H1 (cell line): ENCODE measurements around the gene GTF2I. TPM values are rescaled to one million over a fixed set of nuclear protein-coding genes. Genes with fewer than 3 reads are reported as not detected.

Experiments
- CTCF ChIA-PET: fragments of 300-600 bp; sonication (Branson Sonifier 250); formaldehyde crosslinking; loops from one replicate; lab custom pipeline; 2021; ENCODE audit not compliant: partially characterized antibody; lab: Charles Lee
- POLR2A ChIA-PET: fragments of 300-600 bp; sonication (Branson Sonifier 250); formaldehyde crosslinking; loops from one replicate; lab custom pipeline; 2021; ENCODE audit warnings: inconsistent platforms; ENCODE audit not compliant: partially characterized antibody; lab: Charles Lee
- DNase-seq, 2 experiments: peaks; one replicate each; pipeline versions ENCODE4 v3.0.0 to v3.0.0-alpha.2; 2010 to 2022; ENCODE audit warnings: low spot score in 2 of 2, low read depth in 1 of 2, mixed read lengths in 1 of 2
- FAIRE-seq: peaks from 2 replicates; lab custom pipeline; 2011; peaks lifted over from hg19 to GRCh38; lab: Jason Lieb, UNC
- H2AFZ ChIP-seq: 2 replicates; pipeline ENCODE4 v1.8.1; 2012; ENCODE audit warnings: low read length, inconsistent platforms
- H2AK5ac ChIP-seq: 2 replicates; pipeline ENCODE4 v1.6.1; 2013; ENCODE audit warnings: low read depth, low read length
- H2BK120ac ChIP-seq: replicated peaks from 2 replicates; pipeline ENCODE3; 2013; ENCODE audit warnings: low read depth, low read length, inconsistent platforms
- H2BK12ac ChIP-seq: 2 replicates; pipeline ENCODE4 v1.6.1; 2013; ENCODE audit warnings: low read depth, low read length
- H2BK15ac ChIP-seq: 2 replicates; pipeline ENCODE4 v1.6.1; 2013; ENCODE audit warnings: low read length
- H2BK20ac ChIP-seq: 2 replicates; pipeline ENCODE4 v1.6.1; 2013; ENCODE audit warnings: low read length
- H2BK5ac ChIP-seq: 2 replicates; pipeline ENCODE4 v1.6.1; 2013; ENCODE audit warnings: low read depth, low read length
- H3K14ac ChIP-seq: 2 replicates; pipeline ENCODE4 v1.6.1; 2013; ENCODE audit warnings: inconsistent platforms; ENCODE audit not compliant: insufficient read length
- H3K18ac ChIP-seq: 2 replicates; pipeline ENCODE4 v1.6.1; 2013; ENCODE audit warnings: low read length; ENCODE audit errors: extremely low read depth
- H3K23ac ChIP-seq: 2 replicates; pipeline ENCODE4 v1.6.1; 2013; ENCODE audit warnings: inconsistent platforms; ENCODE audit not compliant: insufficient read length
- H3K23me2 ChIP-seq: 2 replicates; pipeline ENCODE4 v1.6.1; 2013; ENCODE audit warnings: low read depth, low read length
- H3K27ac ChIP-seq: 2 replicates; pipeline ENCODE4 v1.6.1; 2011; ENCODE audit warnings: low read depth, low read length, inconsistent platforms
- H3K27me3 ChIP-seq, 4 experiments: replicated peaks in 1 of 4; 1 replicate in 1 of 4; 2 replicates in 3 of 4; pipeline versions ENCODE4 v1.6.1 to v1.8.1; 2011 to 2013; ENCODE audit warnings: low read length in 3 of 4, mild to moderate bottlenecking in 3 of 4, inconsistent platforms in 2 of 4, mixed read lengths in 2 of 4, moderate library complexity in 1 of 4; ENCODE audit not compliant: control insufficient read depth in 3 of 4, insufficient read depth in 3 of 4; ENCODE audit errors: extremely low read depth in 1 of 4
- H3K36me3 ChIP-seq, 4 experiments: 2 replicates each; pipeline versions ENCODE4 v1.6.1 to v1.8.1; 2011 to 2013; ENCODE audit warnings: mild to moderate bottlenecking in 4 of 4, low read length in 3 of 4, moderate library complexity in 2 of 4, control low read depth in 1 of 4, inconsistent platforms in 1 of 4; ENCODE audit not compliant: insufficient read depth in 4 of 4, control insufficient read depth in 2 of 4
- H3K4ac ChIP-seq: replicated peaks from 2 replicates; pipeline ENCODE3; 2013; ENCODE audit warnings: low read length, low read depth, mixed read lengths, inconsistent platforms; ENCODE audit not compliant: insufficient read length
- H3K4me1 ChIP-seq, 4 experiments: replicated peaks in 1 of 4; 1 replicate in 1 of 4; 2 replicates in 3 of 4; pipeline versions ENCODE4 v1.6.1 to v1.8.1; 2011 to 2013; ENCODE audit warnings: low read length in 3 of 4, inconsistent platforms in 2 of 4, mixed read lengths in 1 of 4; ENCODE audit not compliant: insufficient read depth in 4 of 4, control insufficient read depth in 3 of 4
- H3K4me2 ChIP-seq, 2 experiments: 2 replicates each; pipeline versions ENCODE4 v1.6.1 to v1.8.1; 2011 to 2013; ENCODE audit warnings: low read depth in 2 of 2, low read length in 2 of 2, control low read depth in 1 of 2, inconsistent platforms in 1 of 2, mild to moderate bottlenecking in 1 of 2; ENCODE audit not compliant: insufficient read depth in 1 of 2
- H3K4me3 ChIP-seq, 4 experiments: fragments of 200-600, 300-600 bp in 1 of 4; sonication (generic), shearing (Covaris generic), sonication (Bioruptor Twin) in 1 of 4; 2 replicates each; pipeline versions ENCODE4 v1.5.1 to v1.8.1; 2011 to 2016; ENCODE audit warnings: low read length in 4 of 4, low read depth in 3 of 4, control low read depth in 2 of 4, inconsistent platforms in 2 of 4, mild to moderate bottlenecking in 2 of 4, mixed read lengths in 1 of 4, moderate library complexity in 1 of 4; ENCODE audit not compliant: insufficient read depth in 2 of 4; ENCODE audit errors: extremely low read depth in 1 of 4
- H3K56ac ChIP-seq: replicated peaks from 2 replicates; pipeline ENCODE3; 2013; ENCODE audit warnings: low read depth, mild to moderate bottlenecking, mixed read lengths, low read length, inconsistent platforms; ENCODE audit not compliant: insufficient read length
- H3K79me1 ChIP-seq: 2 replicates; pipeline ENCODE4 v1.6.1; 2013; ENCODE audit warnings: low read depth, low read length, control low read depth
- H3K79me2 ChIP-seq, 2 experiments: 2 replicates each; pipeline versions ENCODE4 v1.6.1 to v1.8.1; 2012 to 2013; ENCODE audit warnings: low read length in 2 of 2, mild to moderate bottlenecking in 2 of 2, inconsistent platforms in 1 of 2; ENCODE audit not compliant: insufficient read depth in 2 of 2, control insufficient read depth in 1 of 2
- H3K9ac ChIP-seq, 4 experiments: replicated peaks in 1 of 4; 1 replicate in 1 of 4; 2 replicates in 3 of 4; pipeline versions ENCODE4 v1.6.1 to v1.8.1; 2011 to 2013; ENCODE audit warnings: low read depth in 3 of 4, low read length in 3 of 4, control low read depth in 2 of 4, mild to moderate bottlenecking in 2 of 4, moderate library complexity in 2 of 4, inconsistent platforms in 1 of 4; ENCODE audit errors: extremely low read depth in 1 of 4
- H3K9me3 ChIP-seq, 2 experiments: 2 replicates each; pipeline versions ENCODE4 v1.6.1 to v1.8.1; 2012 to 2013; ENCODE audit warnings: mild to moderate bottlenecking in 2 of 2, moderate library complexity in 2 of 2, control low read depth in 1 of 2, inconsistent platforms in 1 of 2, low read depth in 1 of 2, low read length in 1 of 2, mixed read lengths in 1 of 2; ENCODE audit not compliant: insufficient read depth in 2 of 2
- H4K20me1 ChIP-seq, 2 experiments: replicated peaks in 1 of 2; 2 replicates each; pipeline versions ENCODE3 to v1.8.1; 2011 to 2013; ENCODE audit warnings: inconsistent platforms in 2 of 2, low read length in 2 of 2, mild to moderate bottlenecking in 1 of 2; ENCODE audit not compliant: insufficient read depth in 2 of 2, control insufficient read depth in 1 of 2
- H4K5ac ChIP-seq: 2 replicates; pipeline ENCODE4 v1.6.1; 2013; ENCODE audit warnings: low read length, low read depth, mixed read lengths, inconsistent platforms; ENCODE audit not compliant: insufficient read length
- H4K8ac ChIP-seq: 2 replicates; pipeline ENCODE4 v1.8.0; 2013; ENCODE audit warnings: mild to moderate bottlenecking, moderate library complexity, low read length, inconsistent platforms; ENCODE audit not compliant: insufficient read depth; ENCODE audit errors: extremely low read depth
- H4K91ac ChIP-seq: replicated peaks from 2 replicates; pipeline ENCODE3; 2013; ENCODE audit warnings: low read length, mixed read lengths, inconsistent platforms; ENCODE audit not compliant: insufficient read length
- BRCA1 ChIP-seq: IDR thresholded peaks from 2 replicates; pipeline ENCODE4 v1.6.1; 2012; ENCODE audit warnings: low read depth, low read length, improper control_type of control experiment
- EGR1 ChIP-seq: IDR thresholded peaks from 2 replicates; pipeline ENCODE4 v1.6.1; 2011; ENCODE audit warnings: low read depth, low read length, borderline replicate concordance
- GTF2F1 ChIP-seq: IDR thresholded peaks from 2 replicates; pipeline ENCODE4 v1.6.1; 2012; ENCODE audit warnings: low read depth, low read length, improper control_type of control experiment, borderline replicate concordance
- KDM1A ChIP-seq: fragments of 200-600, 300-600 bp; sonication (generic); IDR thresholded peaks from 2 replicates; pipeline ENCODE4 v1.7.1; 2016; ENCODE audit warnings: mild to moderate bottlenecking, low read length, borderline replicate concordance
- NANOG ChIP-seq: IDR thresholded peaks from 2 replicates; pipeline ENCODE4 v1.6.1; 2011; ENCODE audit warnings: low read length, low read depth, mild to moderate bottlenecking, inconsistent platforms; ENCODE audit not compliant: insufficient read depth, poor library complexity, severe bottlenecking
- NRF1 ChIP-seq: IDR thresholded peaks from 2 replicates; pipeline ENCODE4 v1.6.1; 2011; ENCODE audit warnings: mild to moderate bottlenecking, low read depth, low read length, improper control_type of control experiment
- POLR2A ChIP-seq, 2 experiments: IDR thresholded peaks; 1 replicate in 1 of 2; 2 replicates in 1 of 2; pipeline ENCODE4 v1.6.1; 2011; ENCODE audit warnings: low read depth in 2 of 2, low read length in 2 of 2, mild to moderate bottlenecking in 2 of 2; ENCODE audit errors: control extremely low read depth in 1 of 2
- POU5F1 ChIP-seq: IDR thresholded peaks from 2 replicates; pipeline ENCODE4 v1.6.1; 2011; ENCODE audit warnings: low read depth, mild to moderate bottlenecking, low read length, moderate library complexity
- RBBP5 ChIP-seq: IDR thresholded peaks from 2 replicates; pipeline ENCODE4 v1.7.1; 2012; ENCODE audit warnings: low read depth, mild to moderate bottlenecking, inconsistent platforms, low read length, moderate library complexity, borderline replicate concordance
- RFX5 ChIP-seq: IDR thresholded peaks from 2 replicates; pipeline ENCODE4 v1.6.1; 2011; ENCODE audit warnings: low read depth, low read length, improper control_type of control experiment, borderline replicate concordance
- SIN3A ChIP-seq, 2 experiments: IDR thresholded peaks in 1 of 2; conservative IDR thresholded peaks in 1 of 2; 2 replicates each; pipeline ENCODE4 v1.6.1; 2011 to 2012; ENCODE audit warnings: low read length in 2 of 2, improper control_type of control experiment in 1 of 2, low read depth in 1 of 2, mild to moderate bottlenecking in 1 of 2
- SP2 ChIP-seq: IDR thresholded peaks from 2 replicates; pipeline ENCODE4 v1.6.1; 2012; ENCODE audit warnings: mild to moderate bottlenecking, low read length, inconsistent platforms
- ZNF274 ChIP-seq: IDR thresholded peaks from 2 replicates; pipeline ENCODE4 v1.7.0; 2012; ENCODE audit warnings: low read length, borderline replicate concordance; ENCODE audit errors: extremely low read depth
- WGBS, 2 experiments: shearing (Covaris generic) in 1 of 2; methylation state at CpG; one replicate each; pipeline versions ENCODE4 v1.1.6 to v1.1.7; 2013 to 2015; ENCODE audit warnings: low lambda C conversion rate in 2 of 2, mixed read lengths in 2 of 2, inconsistent platforms in 1 of 2, low coverage in 1 of 2, missing lambda C conversion rate in 1 of 2; ENCODE audit not compliant: insufficient replicate concordance in 2 of 2, insufficient coverage in 1 of 2, insufficient read length in 1 of 2; ENCODE audit errors: extremely low coverage in 1 of 2, missing lambda C conversion rate in 1 of 2; 5-methylcytosine and 5-hydroxymethylcytosine counted together
- polyA plus RNA-seq, 7 experiments: library from polyadenylated mRNA; depleted of rRNA in 3 of 7; stranded (reverse) in 5 of 7; unstranded in 2 of 7; fragments of >200 nt in 5 of 7; fragments of 200-250 nt in 2 of 7; gene quantifications; 1 replicate in 5 of 7; 2 replicates in 1 of 7; 4 replicates in 1 of 7; pipeline versions ENCODE4 v1.2.1 to v1.2.3, GENCODE V29; 2011 to 2013; ENCODE audit warnings: missing spikeins in 2 of 7, mixed read lengths in 2 of 7
- total RNA-seq: library from RNA; stranded (reverse); fragmentation: NEBNext Ultra II Directional; extraction: Animal tissue kit (Norgen Biotek cat#: 25700); gene quantifications from 2 replicates; pipeline ENCODE4 v1.2.1, GENCODE V29; 2021

GTF2I gene
- total and polyA plus RNA-seq, 2 of the 8 experiments (the other 6 are each of a cell fraction or from before 2014, with no cell fraction given): 46.7 to 316 TPM

GRCh38 chr7:74619235-74619860 is 38.2 kb upstream of the GTF2I start:
- ChIA-PET POLR2A (interaction anchor here (1.0 to 1.9 kb wide), 5 partner anchors 9 to 41 kb away, joined by 4 to 9 read pairs (median 5); partner anchors contain the start of gene GTF2I), CTCF (interaction anchor here (0.6 to 1.5 kb wide), 5 partner anchors 14 to 89 kb away, joined by 3 to 5 read pairs (median 4); no protein-coding TSS in a partner anchor)
- Histone ChIP-seq H2BK5ac (no peak overlapping the region), H2BK20ac (no peak overlapping the region), H2BK15ac (no peak overlapping the region), H3K79me2 (no peaks in the 10 kb centered on the region), H3K56ac (no peak overlapping the region), H3K4me3 (no peak overlapping the region), H4K5ac (no peak overlapping the region), H3K27me3 (no peaks in the 10 kb centered on the region), H3K36me3 (no peaks in the 10 kb centered on the region), H3K14ac (no peak overlapping the region), H3K18ac (no peak overlapping the region; the same call in 1 of the 2 replicates), H4K20me1 (no peaks in the 10 kb centered on the region), H3K9me3 (no peaks in the 10 kb centered on the region), H3K4me2 (no peak overlapping the region), H3K27ac (no peak overlapping the region), H2BK120ac (no peak overlapping the region), H3K4me1 (peaks cover 0 to 9% (median 7%) of the 10 kb centered on the region in 4 experiments; a peak in 6 of 7 replicates), H3K9ac (no peak overlapping the region), H3K23me2 (no peaks in the 10 kb centered on the region), H2BK12ac (no peak overlapping the region), H4K91ac (no peak overlapping the region), H2AK5ac (no peak overlapping the region), H3K23ac (no peak overlapping the region), H3K4ac (no peak overlapping the region), H3K79me1 (no peaks in the 10 kb centered on the region), H4K8ac (0 out of 2 replicates have a peak overlapping the region, but pooled peaks have one; percentile 51), H2AFZ (peak overlapping the region; percentile 82)
- 87% methylated on average over 14 of the region's 14 CpGs; no CpG with 5 or more reads in 1 of the 2 experiments for WGBS, 2 experiments
- DNase-seq: no peak
- FAIRE-seq: no peak
- TF ChIP-seq BRCA1 (no peak), POLR2A (IDR thresholded peaks at IDR 0.05; ENCODE audit: control extremely low read depth in 1 of 2, low read depth in 2 of 2, low read length in 2 of 2) (no peak), POU5F1 (no peak), NRF1 (no peak), SIN3A (conservative IDR thresholded peaks at IDR 0.05 in 1 of 2, IDR thresholded peaks at IDR 0.05 in 1 of 2; ENCODE audit: low read depth in 1 of 2, low read length in 2 of 2) (no peak), ZNF274 (no peak), NANOG (no peak), GTF2F1 (no peak), RBBP5 (no peak), EGR1 (no peak), SP2 (no peak), RFX5 (no peak), KDM1A (no peak)
